T-cell (primary cell): ENCODE measurements around the gene CELF4. TPM values are rescaled to one million over a fixed set of nuclear protein-coding genes. Genes with fewer than 3 reads are reported as not detected.
A peak's percentile ranks its signal among the peaks of the same experiment; 100 is the strongest.

ENCODE experiments used
- ATAC-seq, 4 experiments: fragments of 200-7000 bp in 3 of 4; fragments of 150-1000 bp in 1 of 4; cut with Tn5 transposase; replicated peaks in 1 of 4; 1 replicate in 3 of 4; 2 replicates in 1 of 4; pipeline ENCODE4 v1.10.0; 2021; ENCODE audit warnings: moderate library complexity in 3 of 4, mild to moderate bottlenecking in 2 of 4, moderate number of reproducible peaks in 1 of 4
- CTCF ChIA-PET, 2 donors: fragments of 300-600 bp; sonication (Branson Sonifier 250); formaldehyde crosslinking; loops; one replicate each; lab custom pipeline; 2022; ENCODE audit warnings: antibody characterized with exemption in 2 of 2; lab: Charles Lee
- POLR2A ChIA-PET, 2 donors: fragments of 300-600 bp; sonication (Branson Sonifier 250); formaldehyde crosslinking; loops; one replicate each; lab custom pipeline; 2022; ENCODE audit warnings: antibody characterized with exemption in 2 of 2; lab: Charles Lee
- DNase-seq, 35 experiments: peaks; one replicate each; pipeline versions ENCODE4 v3.0.0 to v3.0.0-alpha.2; 2013 to 2023
- H3K27ac ChIP-seq: one replicate; pipeline ENCODE4 v1.5.1; 2013; ENCODE audit warnings: low read length
- H3K27me3 ChIP-seq, 2 experiments: replicated peaks in 1 of 2; 1 replicate in 1 of 2; 2 replicates in 1 of 2; pipeline versions ENCODE4 v1.6.1 to v1.7.0; 2013; ENCODE audit warnings: low read length in 1 of 2, mixed read lengths in 1 of 2; ENCODE audit not compliant: control insufficient read depth in 2 of 2, insufficient read depth in 2 of 2; ENCODE audit errors: extremely low read depth in 1 of 2
- H3K36me3 ChIP-seq, 2 donors: 1 replicate in 1 of 2; 2 replicates in 1 of 2; pipeline versions ENCODE4 v1.6.1 to v1.7.0; 2013; ENCODE audit warnings: low read length in 1 of 2; ENCODE audit not compliant: control insufficient read depth in 2 of 2, insufficient read depth in 1 of 2; ENCODE audit errors: extremely low read depth in 1 of 2
- H3K4me1 ChIP-seq, 2 experiments: 1 replicate in 1 of 2; 2 replicates in 1 of 2; pipeline versions ENCODE4 v1.6.1 to v1.7.0; 2013; ENCODE audit warnings: low read length in 2 of 2, mixed read lengths in 1 of 2; ENCODE audit not compliant: insufficient read depth in 2 of 2, control insufficient read depth in 1 of 2; ENCODE audit errors: extremely low read depth in 1 of 2
- H3K4me3 ChIP-seq, 2 donors: 1 replicate in 1 of 2; 2 replicates in 1 of 2; pipeline versions ENCODE4 v1.5.1 to v1.7.0; 2013; ENCODE audit warnings: mild to moderate bottlenecking in 2 of 2, low read length in 1 of 2, moderate library complexity in 1 of 2; ENCODE audit not compliant: control insufficient read depth in 1 of 2; ENCODE audit errors: extremely low read depth in 1 of 2
- H3K9me3 ChIP-seq: 2 replicates; pipeline ENCODE4 v1.7.0; 2013
- H3K27ac Mint-ChIP-seq, 2 donors: one replicate each; pipeline ENCODE4 v1.8.0; 2020 to 2021; ENCODE audit warnings: mild to moderate bottlenecking in 2 of 2, mixed read lengths in 2 of 2
- H3K27me3 Mint-ChIP-seq, 2 donors: one replicate each; pipeline ENCODE4 v1.8.0; 2021 to 2022; ENCODE audit warnings: mixed read lengths in 2 of 2
- H3K36me3 Mint-ChIP-seq: one replicate; pipeline ENCODE4 v1.8.0; 2021; ENCODE audit warnings: mixed read lengths
- H3K4me1 Mint-ChIP-seq, 3 donors: one replicate each; pipeline ENCODE4 v1.8.0; 2020 to 2022; ENCODE audit warnings: mixed read lengths in 3 of 3, mild to moderate bottlenecking in 1 of 3
- H3K4me3 Mint-ChIP-seq, 3 donors: one replicate each; pipeline ENCODE4 v1.8.0; 2020 to 2022; ENCODE audit warnings: mild to moderate bottlenecking in 3 of 3, mixed read lengths in 3 of 3, moderate library complexity in 3 of 3
- H3K9me3 Mint-ChIP-seq, 3 donors: one replicate each; pipeline ENCODE4 v1.8.0; 2020 to 2022; ENCODE audit warnings: mixed read lengths in 3 of 3
- WGBS: methylation state at CpG from one replicate; pipeline ENCODE4 v1.1.5; 2013; ENCODE audit warnings: missing lambda C conversion rate; ENCODE audit not compliant: insufficient coverage; 5-methylcytosine and 5-hydroxymethylcytosine counted together
- total RNA-seq, 35 experiments: library from RNA in 6 of 35; stranded (reverse) in 6 of 35; fragments of 120-200 nt in 1 of 35; gene quantifications; one replicate each; pipeline versions ENCODE4 v1.2.1 to v1.2.4 and lab custom pipeline; 2013 to 2026

Gene CELF4
- total RNA-seq, 5 donors from 2014 or later (not counting 1 experiment from before 2014, with no cell fraction given), result not detected

GRCh38 chr18:37389684-37390368 is 175.8 kb downstream of the CELF4 start:
- no peaks in the 10 kb centered on the region for H3K36me3 ChIP-seq
- H3K27ac ChIP-seq, result no peak overlapping the region
- H3K36me3 Mint-ChIP-seq, result no peaks in the 10 kb centered on the region
- no peak overlapping the region for H3K4me3 Mint-ChIP-seq
- peaks cover 4 to 49% of the 10 kb centered on the region in 2 experiments for H3K27me3 ChIP-seq
- peaks cover 0 to 10% (median 7%) of the 10 kb centered on the region in 3 donors for H3K4me1 Mint-ChIP-seq
- no peak for ATAC-seq
- no peaks in the 10 kb centered on the region for H3K9me3 ChIP-seq
- peaks cover 0 to 4% of the 10 kb centered on the region in 2 experiments for H3K4me1 ChIP-seq
- H3K4me3 ChIP-seq, result no peak overlapping the region
- no peak overlapping the region for H3K27ac Mint-ChIP-seq
- CTCF ChIA-PET, result no interaction called here
- POLR2A ChIA-PET, result no interaction called here
- WGBS, result 84% methylated on average over 19 of the region's 19 CpGs
- no peaks in the 10 kb centered on the region for H3K9me3 Mint-ChIP-seq
- H3K27me3 Mint-ChIP-seq, result peaks cover 18 to 32% of the 10 kb centered on the region in 2 donors
- no peak for DNase-seq

GRCh38 chr18:37389041-37389440 is 176.6 kb downstream of the CELF4 start:
- no CpG with 5 or more reads among the region's 5 CpGs for WGBS
- H3K9me3 Mint-ChIP-seq, result no peaks in the 10 kb centered on the region
- Histone ChIP-seq H3K36me3 (no peaks in the 10 kb centered on the region), H3K27me3 (peaks cover 4 to 50% of the 10 kb centered on the region in 2 experiments), H3K9me3 (no peaks in the 10 kb centered on the region), H3K4me3 (no peak overlapping the region), H3K4me1 (peaks cover 0 to under 1% of the 10 kb centered on the region in 2 experiments), H3K27ac (no peak overlapping the region)
- ChIA-PET CTCF (no interaction called here), POLR2A (no interaction called here)
- H3K27ac Mint-ChIP-seq, result no peak overlapping the region
- H3K4me3 Mint-ChIP-seq, result no peak overlapping the region
- ATAC-seq (no peak), DNase-seq (no peak)
- no peaks in the 10 kb centered on the region for H3K36me3 Mint-ChIP-seq
- peaks cover 16 to 29% of the 10 kb centered on the region in 2 donors for H3K27me3 Mint-ChIP-seq
- peaks cover 0 to 8% (median 7%) of the 10 kb centered on the region in 3 donors for H3K4me1 Mint-ChIP-seq

GRCh38 chr18:37388413-37388812 is 177.2 kb downstream of the CELF4 start:
- H3K4me3 ChIP-seq, result no peak overlapping the region
- no peak for ATAC-seq
- CTCF ChIA-PET, result no interaction called here
- DNase-seq, result no peak
- POLR2A ChIA-PET, result no interaction called here
- WGBS, result 62% methylated on average over 5 of the region's 5 CpGs
- no peaks in the 10 kb centered on the region for H3K9me3 ChIP-seq
- peaks cover 20 to 25% of the 10 kb centered on the region in 2 donors for H3K27me3 Mint-ChIP-seq
- no peak overlapping the region for H3K27ac Mint-ChIP-seq
- H3K9me3 Mint-ChIP-seq, result no peaks in the 10 kb centered on the region
- no peaks in the 10 kb centered on the region for H3K36me3 ChIP-seq
- H3K36me3 Mint-ChIP-seq, result no peaks in the 10 kb centered on the region
- no peak overlapping the region for H3K27ac ChIP-seq
- H3K4me3 Mint-ChIP-seq, result no peak overlapping the region
- H3K27me3 ChIP-seq, result peaks cover 4 to 51% of the 10 kb centered on the region in 2 experiments
- H3K4me1 Mint-ChIP-seq, result peaks cover 0 to 7% (median 4%) of the 10 kb centered on the region in 3 donors
- no peaks in the 10 kb centered on the region for H3K4me1 ChIP-seq

DNA sequence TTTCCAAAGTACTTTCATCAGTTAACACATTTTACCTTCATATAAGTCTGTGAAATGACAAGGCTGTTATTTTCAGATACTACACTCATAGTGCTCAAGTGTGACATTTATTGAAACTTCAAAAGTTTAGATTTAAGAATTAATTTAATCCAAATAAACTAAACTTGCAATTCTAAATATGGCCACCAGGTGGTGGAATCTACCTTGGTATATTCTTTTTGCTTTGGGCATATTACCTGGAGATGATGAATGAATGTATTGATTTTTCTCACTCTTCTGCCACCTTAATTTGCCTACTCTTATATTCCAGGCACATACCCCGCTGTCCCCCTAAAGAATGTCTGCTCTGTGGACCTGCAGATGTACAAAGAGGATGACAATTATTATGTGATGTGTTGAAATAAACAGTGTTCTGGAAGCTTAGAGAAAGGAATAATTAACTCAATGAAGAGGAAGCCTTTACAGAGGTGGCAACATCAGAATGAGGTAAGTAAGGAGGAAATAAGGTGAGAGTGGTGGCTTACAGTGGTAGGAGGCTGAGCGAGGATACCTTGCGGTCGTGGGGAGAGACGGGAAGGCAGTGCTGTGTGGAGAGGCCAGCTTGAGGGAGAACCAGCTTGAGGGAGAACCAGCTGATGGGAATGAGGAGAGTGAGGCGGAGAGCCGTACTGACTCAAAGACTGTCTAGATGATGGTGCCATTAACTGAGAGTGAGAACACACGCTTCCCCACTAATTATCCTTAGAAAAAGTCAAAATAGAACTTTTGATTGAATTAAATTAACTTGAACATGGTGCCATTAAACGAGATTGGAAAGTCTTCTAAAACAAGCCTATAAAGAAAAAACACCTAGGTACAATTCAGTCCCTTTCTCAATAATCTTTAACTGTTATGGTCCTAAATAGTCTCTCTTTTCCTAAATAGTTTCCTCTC is 179.5 kb downstream of the CELF4 start:
- ATAC-seq (no peak), DNase-seq (peak in 1 of 35 experiments; percentile 58)
- no peak overlapping the region for H3K27ac Mint-ChIP-seq
- ChIA-PET POLR2A (no interaction called here), CTCF (no interaction called here)
- no peaks in the 10 kb centered on the region for H3K4me1 ChIP-seq
- H3K36me3 Mint-ChIP-seq, result no peaks in the 10 kb centered on the region
- H3K27me3 Mint-ChIP-seq, result peaks cover 8 to 9% of the 10 kb centered on the region in 2 donors
- H3K27ac ChIP-seq, result no peak overlapping the region
- H3K27me3 ChIP-seq, result peaks cover 0 to 37% of the 10 kb centered on the region in 2 experiments
- H3K36me3 ChIP-seq, result no peaks in the 10 kb centered on the region
- peaks cover 0 to 4% (median 3%) of the 10 kb centered on the region in 3 donors for H3K4me1 Mint-ChIP-seq
- WGBS, result 81% methylated on average over 5 of the region's 9 CpGs
- no peaks in the 10 kb centered on the region for H3K9me3 Mint-ChIP-seq
- H3K4me3 ChIP-seq, result no peak overlapping the region
- H3K4me3 Mint-ChIP-seq, result no peak overlapping the region
- no peaks in the 10 kb centered on the region for H3K9me3 ChIP-seq

GRCh38 chr18:37383846-37384595 is 181.6 kb downstream of the CELF4 start:
- H3K27me3 ChIP-seq, result peaks cover 0 to 28% of the 10 kb centered on the region in 2 experiments
- POLR2A ChIA-PET, result no interaction called here
- ATAC-seq, result no peak
- WGBS, result 62% methylated on average over 8 of the region's 17 CpGs
- no peaks in the 10 kb centered on the region for H3K4me1 ChIP-seq
- H3K9me3 ChIP-seq, result no peaks in the 10 kb centered on the region
- no peaks in the 10 kb centered on the region for H3K36me3 ChIP-seq
- CTCF ChIA-PET, result interaction anchor here in 1 of 2 donors (0.6 to 0.7 kb wide), 2 partner anchors 22 to 1587 kb away, joined by 3 read pairs; no protein-coding TSS in a partner anchor
- no peak for DNase-seq
- Mint-ChIP-seq H3K27ac (no peak overlapping the region), H3K9me3 (peaks cover 0 to 5% (median 0%) of the 10 kb centered on the region in 3 donors), H3K4me1 (peaks cover 0 to 4% (median 3%) of the 10 kb centered on the region in 3 donors), H3K4me3 (no peak overlapping the region), H3K27me3 (peaks cover 5 to 13% of the 10 kb centered on the region in 2 donors), H3K36me3 (no peaks in the 10 kb centered on the region)
- H3K27ac ChIP-seq, result no peak overlapping the region
- H3K4me3 ChIP-seq, result no peak overlapping the region
